K562 (cell line): Measurements from ENCODE around the gene FGF2. TPM values are rescaled to one million over a fixed set of nuclear protein-coding genes. Genes with fewer than 3 reads are reported as not detected.

Experiments
- CTCF ChIP-seq, 3 experiments: IDR thresholded peaks in 2 of 3; conservative IDR thresholded peaks in 1 of 3; 2 replicates each; pipeline ENCODE4 v1.5.1; 2011 to 2012; ENCODE audit warnings: low read length in 3 of 3, mild to moderate bottlenecking in 3 of 3, control low read depth in 2 of 3, improper control_type of control experiment in 1 of 3, inconsistent platforms in 1 of 3, low read depth in 1 of 3, mixed read lengths in 1 of 3, moderate library complexity in 1 of 3; ENCODE audit not compliant: insufficient read depth in 2 of 3
- CTCFL ChIP-seq: IDR thresholded peaks from 2 replicates; pipeline ENCODE4 v1.6.1; 2011; ENCODE audit warnings: borderline replicate concordance, low read depth, mild to moderate bottlenecking, moderate library complexity, low read length; ENCODE audit not compliant: insufficient read depth, poor library complexity, severe bottlenecking
- PTBP1 ChIP-seq: fragments of 200-400 bp; formaldehyde crosslinking; IDR thresholded peaks from 2 replicates; pipeline ENCODE4 v1.6.1; 2017; ENCODE audit warnings: low read depth, low read length
- RAD51 ChIP-seq: fragments of 450-650 bp; IDR thresholded peaks from 2 replicates; pipeline ENCODE4 v1.7.1; 2016; ENCODE audit warnings: low read depth, mild to moderate bottlenecking, borderline replicate concordance
- RBM17 ChIP-seq: fragments of 200-400 bp; formaldehyde crosslinking; IDR thresholded peaks from 2 replicates; pipeline ENCODE4 v1.6.1; 2017; ENCODE audit warnings: low read depth, mild to moderate bottlenecking, low read length, borderline replicate concordance
- RERE ChIP-seq: sonication (generic); formaldehyde crosslinking; IDR thresholded peaks from 2 replicates; pipeline ENCODE4 v1.8.0; 2023; ENCODE audit warnings: missing genetic modification reagents, mild to moderate bottlenecking, borderline replicate concordance
- SMAD4 ChIP-seq: fragments of 250-450 bp; sonication (Bioruptor Pico); conservative IDR thresholded peaks from 2 replicates; pipeline ENCODE4 v1.8.0; 2021; ENCODE audit warnings: inconsistent platforms, mild to moderate bottlenecking, moderate library complexity
- TEAD2 ChIP-seq: fragments of 450-650 bp; IDR thresholded peaks from 2 replicates; pipeline ENCODE4 v1.6.1; 2016; ENCODE audit warnings: missing genetic modification characterization, control low read depth, missing compliant biosample characterization
- ZBTB34 ChIP-seq: fragments of 250-450 bp; sonication (Bioruptor Pico); IDR thresholded peaks from 2 replicates; pipeline ENCODE4 v1.8.0; 2021; ENCODE audit warnings: mild to moderate bottlenecking, moderate library complexity
- ZFP1 ChIP-seq: fragments of 450-650 bp; formaldehyde crosslinking; IDR thresholded peaks from 2 replicates; pipeline ENCODE4 v1.4.0; 2020; ENCODE audit warnings: mild to moderate bottlenecking, mixed read lengths
- ZNF3 ChIP-seq: fragments of 250-450 bp; sonication (Bioruptor Pico); IDR thresholded peaks from 2 replicates; pipeline ENCODE4 v1.5.0; 2021; ENCODE audit warnings: mild to moderate bottlenecking, moderate library complexity
- ZNF639 ChIP-seq, 2 experiments: fragments of 200-800 bp in 1 of 2; sonication (Bioruptor generic) in 1 of 2; sonication (generic) in 1 of 2; formaldehyde crosslinking in 1 of 2; IDR thresholded peaks in 1 of 2; conservative IDR thresholded peaks in 1 of 2; 2 replicates each; pipeline versions ENCODE4 v1.5.0 to v1.6.1; 2016 to 2020; ENCODE audit warnings: missing compliant biosample characterization in 1 of 2, missing genetic modification characterization in 1 of 2, missing genetic modification reagents in 1 of 2
- polyA plus RNA-seq, 8 experiments: library from polyadenylated mRNA; depleted of rRNA in 4 of 8; stranded (reverse) in 5 of 8; unstranded in 3 of 8; fragments of >200 nt; fragmentation: Nextera tagmentation in 2 of 8; fragmentation: Illumina TruSeq in 1 of 8; extraction: Ambion mirVana in 2 of 8; extraction: Trizol in 1 of 8; gene quantifications; 2 replicates each; pipeline versions ENCODE4 v1.2.1 to v1.2.3, GENCODE V29; 2011 to 2014; ENCODE audit warnings: inconsistent platforms in 1 of 8, missing spikeins in 1 of 8
- total RNA-seq, 7 experiments: library from RNA; depleted of rRNA in 6 of 7; stranded (reverse); fragments of >200 nt in 6 of 7; fragmentation: Illumina TruSeq in 2 of 7; extraction: Trizol in 2 of 7; gene quantifications; 2 replicates each; pipeline versions ENCODE4 v1.2.1 to v1.2.3, GENCODE V29; 2011 to 2021; ENCODE audit warnings: low replicate concordance in 1 of 7

The FGF2 gene
- total and polyA plus RNA-seq, 9 of the 15 experiments (the other 6 are each of a cell fraction or from before 2014, with no cell fraction given): 2.5 to 19.4 (median 9.2) TPM

- no peak for TF ChIP-seq CTCF (IDR thresholded peaks at IDR 0.05 in 2 of 3, conservative IDR thresholded peaks at IDR 0.05 in 1 of 3; ENCODE audit: insufficient read depth in 2 of 3, low read depth in 1 of 3, low read length in 3 of 3)
- no peak for TF ChIP-seq PTBP1
- no peak for TF ChIP-seq ZNF639 (CRISPR knock-in tag; conservative IDR thresholded peaks at IDR 0.05 in 1 of 2, IDR thresholded peaks at IDR 0.05 in 1 of 2)
- TF ChIP-seq RERE (CRISPR knock-in tag): no peak
- TF ChIP-seq RBM17: no peak
- no peak for TF ChIP-seq ZFP1 (CRISPR knock-in tag)
- no peak for TF ChIP-seq ZBTB34 (CRISPR knock-in tag)
- TF ChIP-seq SMAD4 (CRISPR knock-in tag): no peak
- no peak for TF ChIP-seq CTCFL
- TF ChIP-seq TEAD2 (tag): no peak
- no peak for TF ChIP-seq RAD51
- TF ChIP-seq ZNF3 (CRISPR knock-in tag): no peak
These were observed at the start of gene FGF2 (continued) for GRCh38 chr4:122826553-122827257.
